HCT116 (cell line): ENCODE results near the gene MUTYH. TPM values are rescaled to one million over a fixed set of nuclear protein-coding genes. Genes with fewer than 3 reads are reported as not detected.
"Not testable (repeated sequence)": the region's sequence is repeated elsewhere in the genome, so short reads cannot be mapped to it uniquely, and the experiment has no call there.

Experiments used
- ATAC-seq: fragments of 200-7000 bp; cut with Tn5 transposase; 2 replicates; pipeline ENCODE4 v1.9.1; 2020; ENCODE audit warnings: mild to moderate bottlenecking, moderate library complexity
- BruUV-seq: library from RNA; stranded (reverse); fragments of 400-500 nt; replicated peaks from 2 replicates; lab custom pipeline; 2021; lab: Mats Ljungman, UMichigan
- CTCF ChIA-PET: fragments of 300-600 bp; sonication (Branson Sonifier 250); formaldehyde crosslinking; loops from one replicate; lab custom pipeline; 2021; ENCODE audit warnings: antibody characterized with exemption; lab: Charles Lee
- POLR2A ChIA-PET: fragments of 300-600, 350-600 bp; sonication (Branson Sonifier 250); formaldehyde crosslinking; loops from one replicate; lab custom pipeline; 2021; ENCODE audit warnings: antibody characterized with exemption; lab: Charles Lee
- RAD21 ChIA-PET, 2 experiments: fragments of 300-600 bp; sonication (Branson Sonifier 250); formaldehyde crosslinking; loops; one replicate each; lab custom pipeline; 2023; ENCODE audit warnings: low total read pairs in 2 of 2; ENCODE audit not compliant: uncharacterized antibody in 2 of 2, unreplicated experiment in 2 of 2, low non-redundant PET in 1 of 2; lab: Charles Lee
- DNase-seq: peaks from one replicate; pipeline ENCODE4 v3.0.0-alpha.2; 2010; ENCODE audit warnings: low read depth, low spot score
- H2AFZ ChIP-seq: fragments of 200-600 bp; shearing (Covaris generic), sonication (generic); 2 replicates; pipeline ENCODE4 v1.6.1; 2017; ENCODE audit warnings: low read depth, mixed run types, mixed read lengths, antibody characterized with exemption, low read length; ENCODE audit not compliant: poor library complexity, severe bottlenecking
- H3K27ac ChIP-seq: 2 replicates; pipeline ENCODE4 v1.5.1; 2012; ENCODE audit warnings: low read depth, low read length
- H3K27me3 ChIP-seq: fragments of 200-600 bp; sonication (generic); 2 replicates; pipeline ENCODE4 v1.6.1; 2016; ENCODE audit warnings: mixed run types, low read length, mixed read lengths; ENCODE audit not compliant: insufficient read depth
- H3K36me3 ChIP-seq, 2 experiments: fragments of 200-500 bp in 1 of 2; fragments of 200-600 bp in 1 of 2; sonication (Bioruptor generic) in 1 of 2; sonication (generic) in 1 of 2; 2 replicates each; pipeline versions ENCODE4 v1.5.1 to v1.6.1; 2014 to 2016; ENCODE audit warnings: low read length in 2 of 2, inconsistent platforms in 1 of 2, mixed read lengths in 1 of 2, mixed run types in 1 of 2; ENCODE audit not compliant: insufficient read depth in 2 of 2, control insufficient read depth in 1 of 2
- H3K4me1 ChIP-seq, 2 experiments: fragments of 200-600 bp in 1 of 2; sonication (generic) in 1 of 2; 2 replicates each; pipeline versions ENCODE4 v1.5.1 to v1.6.1; 2012 to 2017; ENCODE audit warnings: low read length in 2 of 2, inconsistent platforms in 1 of 2, mild to moderate bottlenecking in 1 of 2, mixed read lengths in 1 of 2, mixed run types in 1 of 2, moderate library complexity in 1 of 2; ENCODE audit not compliant: insufficient read depth in 2 of 2, control insufficient read depth in 1 of 2
- H3K4me2 ChIP-seq: fragments of 200-600 bp; sonication (generic); 2 replicates; pipeline ENCODE4 v1.6.1; 2017; ENCODE audit warnings: mixed run types, low read length, mixed read lengths
- H3K4me3 ChIP-seq, 2 experiments: fragments of 200-600 bp in 1 of 2; sonication (generic) in 1 of 2; replicated peaks in 1 of 2; 2 replicates each; pipeline ENCODE4 v1.5.1; 2011 to 2016; ENCODE audit warnings: low read length in 2 of 2, control low read depth in 1 of 2, low read depth in 1 of 2, mild to moderate bottlenecking in 1 of 2, mixed read lengths in 1 of 2, mixed run types in 1 of 2
- H3K79me2 ChIP-seq: fragments of 200-600 bp; sonication (generic); 2 replicates; pipeline ENCODE4 v1.6.1; 2017; ENCODE audit warnings: mild to moderate bottlenecking, mixed run types, low read length, moderate library complexity, mixed read lengths; ENCODE audit not compliant: insufficient read depth
- H3K9ac ChIP-seq: fragments of 200-600 bp; sonication (generic); 2 replicates; pipeline ENCODE4 v1.6.1; 2016; ENCODE audit warnings: low read length, mixed read lengths
- H3K9me2 ChIP-seq: fragments of 200-600 bp; sonication (generic), shearing (Covaris generic); 2 replicates; pipeline ENCODE4 v1.6.1; 2017; ENCODE audit warnings: mixed run types, mild to moderate bottlenecking, moderate library complexity; ENCODE audit not compliant: insufficient read depth
- H3K9me3 ChIP-seq, 2 experiments: fragments of 200-500 bp in 1 of 2; fragments of 200-600 bp in 1 of 2; sonication (Bioruptor generic) in 1 of 2; sonication (generic) in 1 of 2; 2 replicates each; pipeline ENCODE4 v1.6.1; 2014 to 2017; ENCODE audit warnings: low read length in 2 of 2, mixed read lengths in 2 of 2, inconsistent platforms in 1 of 2, low read depth in 1 of 2, mild to moderate bottlenecking in 1 of 2, mixed run types in 1 of 2, moderate library complexity in 1 of 2; ENCODE audit not compliant: control insufficient read depth in 1 of 2, insufficient read depth in 1 of 2
- H4K20me1 ChIP-seq: fragments of 200-600 bp; sonication (generic), shearing (Covaris generic); 2 replicates; pipeline ENCODE4 v1.6.1; 2017; ENCODE audit warnings: mixed run types, mild to moderate bottlenecking, moderate library complexity; ENCODE audit not compliant: insufficient read depth
- CBX3 ChIP-seq: IDR thresholded peaks from 2 replicates; pipeline ENCODE4 v1.6.1; 2012; ENCODE audit warnings: low read depth
- CEBPB ChIP-seq: IDR thresholded peaks from 2 replicates; pipeline ENCODE4 v1.6.1; 2012; ENCODE audit warnings: low read depth
- EGR1 ChIP-seq: IDR thresholded peaks from 2 replicates; pipeline ENCODE4 v1.6.1; 2012; ENCODE audit warnings: low read depth
- EZH2 ChIP-seq: fragments of 200-600 bp; sonication (generic); IDR thresholded peaks from 2 replicates; pipeline ENCODE4 v1.6.1; 2017; ENCODE audit warnings: antibody characterized with exemption, mixed run types
- FOSL1 ChIP-seq: IDR thresholded peaks from 2 replicates; pipeline ENCODE4 v1.6.1; 2012; ENCODE audit warnings: low read depth
- POLR2A ChIP-seq: IDR thresholded peaks from 2 replicates; pipeline ENCODE4 v1.7.0; 2011; ENCODE audit warnings: borderline replicate concordance; ENCODE audit not compliant: insufficient read depth, insufficient read length; ENCODE audit errors: extremely low read depth
- POLR2AphosphoS5 ChIP-seq: IDR thresholded peaks from 2 replicates; pipeline ENCODE4 v1.6.1; 2011; ENCODE audit warnings: mild to moderate bottlenecking, low read depth, low read length, moderate library complexity
- SIN3A ChIP-seq: IDR thresholded peaks from 2 replicates; pipeline ENCODE4 v1.6.1; 2012; ENCODE audit warnings: low read depth
- SP1 ChIP-seq: IDR thresholded peaks from 2 replicates; pipeline ENCODE4 v1.6.1; 2012; ENCODE audit warnings: low read depth
- SRF ChIP-seq: IDR thresholded peaks from 2 replicates; pipeline ENCODE4 v1.6.1; 2012; ENCODE audit warnings: low read depth
- TCF7L2 ChIP-seq: IDR thresholded peaks from 2 replicates; pipeline ENCODE4 v1.7.0; 2011; ENCODE audit warnings: borderline replicate concordance, inconsistent platforms; ENCODE audit not compliant: insufficient read depth, insufficient read length; ENCODE audit errors: extremely low read depth
- ZNF274 ChIP-seq: fragments of 200-500 bp; sonication (Bioruptor generic); IDR thresholded peaks from 2 replicates; pipeline ENCODE4 v1.6.1; 2014; ENCODE audit warnings: mild to moderate bottlenecking, low read depth, low read length, inconsistent platforms
- intact Hi-C: fragments of 100-400 bp; cut with micrococcal nuclease; formaldehyde crosslinking; loops from 2 replicates; pipeline ENCODE4 v1.10.0; 2022
- total RNA-seq: library from RNA; stranded (reverse); gene quantifications from one replicate; pipeline ENCODE4 v1.2.1, GENCODE V29; 2021; ENCODE audit not compliant: unreplicated experiment
- TF ChIP-seq, protein P1 (sequence below), 3 experiments: fragments of 200-600 bp in 1 of 3; sonication (generic) in 1 of 3; IDR thresholded peaks in 2 of 3; conservative IDR thresholded peaks in 1 of 3; 2 replicates each; pipeline ENCODE4 v1.5.1; 2012 to 2017; ENCODE audit warnings: low read depth in 2 of 3, low read length in 2 of 3, antibody characterized with exemption in 1 of 3, borderline replicate concordance in 1 of 3, control low read depth in 1 of 3, mild to moderate bottlenecking in 1 of 3, mixed read lengths in 1 of 3, mixed run types in 1 of 3, moderate library complexity in 1 of 3; ENCODE audit not compliant: insufficient read depth in 1 of 3

MUTYH gene
- total RNA-seq, 1 experiment from 2014 or later = 44.8 TPM

DNA sequence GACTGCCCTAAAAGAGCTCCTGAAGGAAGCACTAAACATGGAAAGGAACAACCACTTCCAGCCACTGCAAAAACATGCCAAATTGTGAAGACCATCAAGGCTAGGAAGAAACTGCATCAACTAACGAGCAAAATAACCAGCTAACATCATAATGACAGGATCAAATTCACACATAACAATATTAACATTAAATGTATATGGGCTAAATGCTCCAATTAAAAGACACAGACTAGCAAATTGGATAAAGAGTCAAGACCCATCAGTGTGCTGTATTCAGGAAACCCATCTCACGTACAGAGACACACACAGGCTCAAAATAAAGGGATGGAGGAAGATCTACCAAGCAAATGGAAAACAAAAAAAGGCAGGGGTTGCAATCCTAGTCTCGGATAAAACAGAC is 53.7 kb downstream of the MUTYH start:
- H4K20me1 ChIP-seq, H3K4me3 ChIP-seq, CTCF ChIA-PET, BruUV-seq, H3K79me2 ChIP-seq, RAD21 ChIA-PET, DNase-seq, ATAC-seq, H3K4me2 ChIP-seq, intact Hi-C loops, H3K9me2 ChIP-seq, POLR2A ChIA-PET, H3K9me3 ChIP-seq, H3K27me3 ChIP-seq, H3K27ac ChIP-seq, H3K9ac ChIP-seq, H3K4me1 ChIP-seq, H2AFZ ChIP-seq, H3K36me3 ChIP-seq: not testable (repeated sequence)

- ATAC-seq, H3K27me3 ChIP-seq, H3K9ac ChIP-seq, H3K4me1 ChIP-seq, RAD21 ChIA-PET, H3K79me2 ChIP-seq, H2AFZ ChIP-seq, H3K9me2 ChIP-seq, H3K27ac ChIP-seq, H3K4me2 ChIP-seq, H4K20me1 ChIP-seq, POLR2A ChIA-PET, H3K36me3 ChIP-seq, DNase-seq, CTCF ChIA-PET, intact Hi-C loops, H3K4me3 ChIP-seq, H3K9me3 ChIP-seq, BruUV-seq: not testable (repeated sequence)
Measured at GRCh38 chr1:45284858-45285257, 55.4 kb downstream of the MUTYH start.

GRCh38 chr1:45282351-45282750 is 57.9 kb downstream of the MUTYH start:
- POLR2A ChIA-PET = no interaction called here
- no peaks in the 10 kb centered on the region for H4K20me1 ChIP-seq

More at GRCh38 chr1:45282351-45282750, 57.9 kb downstream of the MUTYH start:
- Histone ChIP-seq H3K4me1 (no peaks in the 10 kb centered on the region), H3K27ac (no peak overlapping the region), H3K4me2 (no peak overlapping the region), H3K4me3 (no peak overlapping the region), H3K79me2 (no peaks in the 10 kb centered on the region), H3K27me3 (no peaks in the 10 kb centered on the region), H3K9me2 (no peaks in the 10 kb centered on the region), H3K9ac (no peak overlapping the region), H2AFZ (no peak overlapping the region), H3K36me3 (no peaks in the 10 kb centered on the region), H3K9me3 (no peaks in the 10 kb centered on the region)
- TF ChIP-seq SP1 (no peak), POLR2AphosphoS5 (no peak), CBX3 (no peak), POLR2A (no peak), EGR1 (no peak), SIN3A (no peak), CEBPB (no peak), FOSL1 (no peak), TCF7L2 (no peak), ZNF274 (no peak), SRF (no peak), EZH2 (no peak)
- TF ChIP-seq, protein P1, sequence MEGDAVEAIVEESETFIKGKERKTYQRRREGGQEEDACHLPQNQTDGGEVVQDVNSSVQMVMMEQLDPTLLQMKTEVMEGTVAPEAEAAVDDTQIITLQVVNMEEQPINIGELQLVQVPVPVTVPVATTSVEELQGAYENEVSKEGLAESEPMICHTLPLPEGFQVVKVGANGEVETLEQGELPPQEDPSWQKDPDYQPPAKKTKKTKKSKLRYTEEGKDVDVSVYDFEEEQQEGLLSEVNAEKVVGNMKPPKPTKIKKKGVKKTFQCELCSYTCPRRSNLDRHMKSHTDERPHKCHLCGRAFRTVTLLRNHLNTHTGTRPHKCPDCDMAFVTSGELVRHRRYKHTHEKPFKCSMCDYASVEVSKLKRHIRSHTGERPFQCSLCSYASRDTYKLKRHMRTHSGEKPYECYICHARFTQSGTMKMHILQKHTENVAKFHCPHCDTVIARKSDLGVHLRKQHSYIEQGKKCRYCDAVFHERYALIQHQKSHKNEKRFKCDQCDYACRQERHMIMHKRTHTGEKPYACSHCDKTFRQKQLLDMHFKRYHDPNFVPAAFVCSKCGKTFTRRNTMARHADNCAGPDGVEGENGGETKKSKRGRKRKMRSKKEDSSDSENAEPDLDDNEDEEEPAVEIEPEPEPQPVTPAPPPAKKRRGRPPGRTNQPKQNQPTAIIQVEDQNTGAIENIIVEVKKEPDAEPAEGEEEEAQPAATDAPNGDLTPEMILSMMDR (IDR thresholded peaks at IDR 0.05 in 2 of 3, conservative IDR thresholded peaks at IDR 0.05 in 1 of 3; ENCODE audit: borderline replicate concordance in 1 of 3, insufficient read depth in 1 of 3, low read depth in 2 of 3, low read length in 2 of 3) = no peak
- ChIA-PET RAD21 (no interaction called here), CTCF (no interaction called here)
- no peak for DNase-seq
- ATAC-seq = no peak
- intact Hi-C loops = no loop called here
- no TSS peak for BruUV-seq
